Ascending aorta (tissue), 2 donors: ENCODE measurements around the gene GH2. TPM values are rescaled to one million over a fixed set of nuclear protein-coding genes. Genes with fewer than 3 reads are reported as not detected.
"Not testable (repeated sequence)": the region's sequence is repeated elsewhere in the genome, so short reads cannot be mapped to it uniquely, and the experiment has no call there.

Experiments
- DNase-seq, 2 donors: peaks; one replicate each; pipeline ENCODE4 v3.0.0-alpha.2; 2019; ENCODE audit warnings: low spot score in 2 of 2
- H3K27ac ChIP-seq, 2 donors: fragments of 200-600 bp; sonication (generic); one replicate each; pipeline ENCODE4 v1.5.1; 2016 to 2017; ENCODE audit warnings: mild to moderate bottlenecking in 1 of 2
- H3K27me3 ChIP-seq: fragments of 200-600 bp; sonication (generic); one replicate; pipeline ENCODE4 v1.5.1; 2017
- H3K36me3 ChIP-seq, 2 donors: fragments of 200-600 bp; sonication (generic); one replicate each; pipeline ENCODE4 v1.5.1; 2016
- H3K4me1 ChIP-seq, 2 donors: fragments of 200-600 bp; sonication (generic); one replicate each; pipeline ENCODE4 v1.5.1; 2016 to 2017; ENCODE audit warnings: mild to moderate bottlenecking in 1 of 2
- H3K4me3 ChIP-seq, 2 donors: fragments of 200-600 bp; sonication (generic); one replicate each; pipeline ENCODE4 v1.5.1; 2016 to 2017; ENCODE audit warnings: mild to moderate bottlenecking in 1 of 2
- H3K9me3 ChIP-seq, 2 donors: fragments of 200-600 bp; sonication (generic); one replicate each; pipeline ENCODE4 v1.5.1; 2016
- intact Hi-C: fragments of 100-400 bp; cut with DNase I; formaldehyde crosslinking; loops from one replicate; pipeline ENCODE4 v1.15.1; 2023
- total RNA-seq: library from RNA; depleted of rRNA; stranded (reverse); fragments of >200 nt; gene quantifications from one replicate; pipeline ENCODE4 v1.1.0, GENCODE V29; 2016
- TF ChIP-seq, protein P1 (sequence below), 3 experiments: fragments of 200-600 bp in 2 of 3; fragments of 450-650 bp in 1 of 3; sonication (generic) in 2 of 3; IDR thresholded peaks; one replicate each; pipeline ENCODE4 v1.5.1; 2016 to 2019; ENCODE audit warnings: antibody characterized with exemption in 3 of 3, mild to moderate bottlenecking in 1 of 3, moderate library complexity in 1 of 3

The GH2 gene
- total RNA-seq, 1 donor from 2014 or later: not detected

DNA sequence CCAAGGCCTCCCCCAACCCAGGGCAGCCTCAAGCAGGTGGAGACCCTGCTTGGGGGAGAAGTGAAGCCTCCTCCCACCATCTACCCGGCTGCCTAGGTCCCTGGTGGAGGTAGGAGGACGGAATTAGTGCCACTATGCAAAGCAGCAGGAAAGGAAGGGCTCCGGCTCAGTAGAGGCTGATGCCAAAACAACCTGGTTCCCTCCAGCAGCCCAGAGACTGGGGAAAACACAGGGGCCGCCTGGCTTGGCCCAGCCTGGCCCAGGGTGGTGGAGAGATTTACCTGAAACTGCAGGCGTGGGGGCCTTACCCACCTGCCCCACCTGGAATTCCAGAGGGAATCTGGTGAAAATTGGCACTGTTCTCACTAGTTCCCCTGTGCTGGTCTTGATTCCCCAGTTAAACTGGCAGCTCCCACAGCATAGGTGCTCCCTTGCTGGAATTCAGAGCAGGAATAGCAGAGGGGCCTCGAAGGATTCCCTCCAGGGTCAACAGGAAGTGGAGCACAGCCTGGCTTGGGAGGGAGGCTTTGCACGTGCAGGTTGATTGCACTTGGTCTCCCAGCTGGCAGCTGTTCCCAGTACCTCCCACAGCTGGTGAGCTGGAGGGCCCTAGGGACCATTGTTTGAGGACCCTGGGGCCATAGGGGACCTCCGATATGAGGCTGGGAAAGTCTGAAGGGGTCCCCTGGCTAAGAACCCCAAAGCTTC lies 45.9 kb upstream of the GH2 start:
- TF ChIP-seq, protein P1, sequence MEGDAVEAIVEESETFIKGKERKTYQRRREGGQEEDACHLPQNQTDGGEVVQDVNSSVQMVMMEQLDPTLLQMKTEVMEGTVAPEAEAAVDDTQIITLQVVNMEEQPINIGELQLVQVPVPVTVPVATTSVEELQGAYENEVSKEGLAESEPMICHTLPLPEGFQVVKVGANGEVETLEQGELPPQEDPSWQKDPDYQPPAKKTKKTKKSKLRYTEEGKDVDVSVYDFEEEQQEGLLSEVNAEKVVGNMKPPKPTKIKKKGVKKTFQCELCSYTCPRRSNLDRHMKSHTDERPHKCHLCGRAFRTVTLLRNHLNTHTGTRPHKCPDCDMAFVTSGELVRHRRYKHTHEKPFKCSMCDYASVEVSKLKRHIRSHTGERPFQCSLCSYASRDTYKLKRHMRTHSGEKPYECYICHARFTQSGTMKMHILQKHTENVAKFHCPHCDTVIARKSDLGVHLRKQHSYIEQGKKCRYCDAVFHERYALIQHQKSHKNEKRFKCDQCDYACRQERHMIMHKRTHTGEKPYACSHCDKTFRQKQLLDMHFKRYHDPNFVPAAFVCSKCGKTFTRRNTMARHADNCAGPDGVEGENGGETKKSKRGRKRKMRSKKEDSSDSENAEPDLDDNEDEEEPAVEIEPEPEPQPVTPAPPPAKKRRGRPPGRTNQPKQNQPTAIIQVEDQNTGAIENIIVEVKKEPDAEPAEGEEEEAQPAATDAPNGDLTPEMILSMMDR (IDR thresholded peaks at IDR 0.05): no peak
- DNase-seq: no peak
- Histone ChIP-seq H3K4me1 (no peaks in the 10 kb centered on the region), H3K27me3 (no peaks in the 10 kb centered on the region), H3K9me3 (no peaks in the 10 kb centered on the region), H3K4me3 (no peak overlapping the region), H3K36me3 (no peaks in the 10 kb centered on the region), H3K27ac (no peak overlapping the region)
- intact Hi-C loops: no loop called here

DNA sequence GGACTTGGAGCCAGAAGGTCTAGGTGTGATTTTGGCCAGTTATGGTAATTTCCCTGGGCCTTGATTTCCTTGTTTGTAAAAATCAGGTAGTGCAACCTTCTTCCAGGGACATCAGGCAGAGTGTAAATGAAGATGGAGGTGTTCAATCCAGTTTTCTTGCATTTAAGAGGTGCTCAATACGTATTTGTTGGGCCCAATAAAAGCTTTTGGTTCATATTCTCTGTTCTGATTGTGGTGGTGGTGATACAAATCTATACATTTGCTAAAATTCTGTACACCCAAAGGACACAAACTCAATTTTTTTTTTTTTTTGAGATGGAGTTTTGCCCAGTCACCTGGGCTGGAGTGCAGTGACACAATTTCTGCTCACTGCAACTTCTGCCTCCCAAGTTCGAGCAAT lies 44.4 kb upstream of the GH2 start:
- TF ChIP-seq, protein P1 (IDR thresholded peaks at IDR 0.05): no peak
- Histone ChIP-seq H3K27ac (no peak overlapping the region), H3K9me3 (no peaks in the 10 kb centered on the region), H3K27me3 (no peaks in the 10 kb centered on the region), H3K4me1 (no peaks in the 10 kb centered on the region), H3K4me3 (no peak overlapping the region), H3K36me3 (no peaks in the 10 kb centered on the region)
- no peak for DNase-seq
- intact Hi-C loops: no loop called here

DNA sequence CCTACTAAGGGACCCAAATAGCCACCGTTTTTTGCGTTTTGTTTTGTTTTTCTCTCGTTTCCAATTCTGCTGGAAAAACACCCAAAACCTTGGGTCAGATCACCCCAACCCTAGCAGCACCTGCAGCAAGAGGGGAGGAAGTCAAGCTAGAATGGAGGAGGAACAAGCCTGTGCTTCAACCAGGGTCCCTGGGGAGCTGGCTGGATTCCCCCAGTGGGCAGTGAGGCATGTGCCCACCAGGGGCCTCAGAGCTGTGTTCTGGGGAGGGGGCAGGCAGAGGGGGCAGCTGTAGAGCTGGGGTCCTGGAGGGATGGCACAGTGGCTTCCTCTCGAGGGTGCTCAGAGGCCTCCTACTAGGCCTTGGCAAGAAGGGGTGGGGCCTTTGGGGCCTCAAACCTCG lies 43.9 kb upstream of the GH2 start:
- intact Hi-C loops: no loop called here
- H3K27me3 ChIP-seq: no peaks in the 10 kb centered on the region
- H3K4me1 ChIP-seq: no peaks in the 10 kb centered on the region
- no peak for DNase-seq
- no peak overlapping the region for H3K4me3 ChIP-seq
- TF ChIP-seq, protein P1 (IDR thresholded peaks at IDR 0.05): no peak
- no peak overlapping the region for H3K27ac ChIP-seq
- H3K9me3 ChIP-seq: no peaks in the 10 kb centered on the region
- H3K36me3 ChIP-seq: no peaks in the 10 kb centered on the region

DNA sequence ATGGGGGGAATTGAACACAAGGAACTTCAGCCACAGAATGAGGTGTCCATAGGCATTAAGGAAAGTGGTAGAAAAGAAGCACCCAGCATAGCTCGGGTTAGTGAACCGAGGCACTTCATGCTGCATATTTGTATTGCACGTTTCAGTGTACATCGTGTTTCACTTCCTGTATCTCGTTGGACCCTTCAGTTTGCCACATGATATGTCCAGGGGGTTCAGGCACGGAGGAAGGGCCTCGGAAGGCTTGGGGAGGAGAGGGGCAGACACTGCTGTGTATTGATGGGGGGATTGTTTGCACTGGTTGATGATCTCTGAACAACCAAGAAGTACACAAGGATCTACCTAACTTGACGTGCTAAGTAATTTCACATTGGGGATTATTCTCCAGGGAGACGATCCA lies 40.7 kb upstream of the GH2 start:
- H3K4me1 ChIP-seq, H3K27me3 ChIP-seq, H3K4me3 ChIP-seq, H3K27ac ChIP-seq, H3K9me3 ChIP-seq, H3K36me3 ChIP-seq, DNase-seq, intact Hi-C loops: not testable (repeated sequence)

DNA sequence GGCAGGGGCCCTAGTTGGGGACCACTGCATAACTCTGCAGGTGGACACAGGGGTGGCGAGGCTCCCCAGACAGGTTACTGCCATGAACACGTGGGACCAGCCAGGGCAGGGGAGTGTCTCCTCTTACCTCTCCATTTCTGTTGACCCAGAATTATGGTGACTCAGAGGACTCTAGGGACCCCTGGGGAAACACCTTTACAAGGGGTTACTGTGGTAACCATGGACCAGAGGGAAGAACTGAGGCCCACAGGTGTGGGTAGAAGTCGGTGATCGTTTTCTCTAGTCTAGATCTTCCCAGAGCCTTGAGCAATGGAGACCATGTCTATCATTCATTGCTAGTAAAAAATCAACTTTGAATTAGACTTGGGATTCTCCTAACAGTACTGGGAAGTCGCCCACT lies 39.0 kb upstream of the GH2 start:
- H3K36me3 ChIP-seq, intact Hi-C loops, H3K4me1 ChIP-seq, H3K9me3 ChIP-seq, H3K4me3 ChIP-seq, H3K27me3 ChIP-seq, DNase-seq, H3K27ac ChIP-seq: not testable (repeated sequence)

DNA sequence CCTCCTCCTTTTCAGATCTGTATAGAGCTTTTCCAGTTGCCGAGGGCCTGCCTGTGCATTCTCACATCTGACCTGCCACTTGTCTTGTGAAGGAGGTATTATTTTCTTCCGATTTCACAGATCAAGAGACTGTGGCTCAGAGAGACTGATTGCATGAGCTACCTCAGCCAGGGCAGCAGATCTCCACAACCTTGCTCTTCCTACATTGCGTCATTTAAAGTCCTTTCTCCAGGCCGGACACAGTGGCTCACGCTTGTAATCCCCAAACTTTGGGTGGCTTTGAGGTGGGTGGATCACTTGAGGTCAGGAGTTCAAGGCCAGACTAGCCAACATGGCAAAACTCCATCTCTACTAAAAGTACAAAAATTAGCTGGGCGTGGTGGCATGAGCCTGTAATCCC lies 38.3 kb upstream of the GH2 start:
- H3K4me1 ChIP-seq, intact Hi-C loops, H3K27me3 ChIP-seq, H3K36me3 ChIP-seq, H3K27ac ChIP-seq, DNase-seq, H3K9me3 ChIP-seq, H3K4me3 ChIP-seq: not testable (repeated sequence)

DNA sequence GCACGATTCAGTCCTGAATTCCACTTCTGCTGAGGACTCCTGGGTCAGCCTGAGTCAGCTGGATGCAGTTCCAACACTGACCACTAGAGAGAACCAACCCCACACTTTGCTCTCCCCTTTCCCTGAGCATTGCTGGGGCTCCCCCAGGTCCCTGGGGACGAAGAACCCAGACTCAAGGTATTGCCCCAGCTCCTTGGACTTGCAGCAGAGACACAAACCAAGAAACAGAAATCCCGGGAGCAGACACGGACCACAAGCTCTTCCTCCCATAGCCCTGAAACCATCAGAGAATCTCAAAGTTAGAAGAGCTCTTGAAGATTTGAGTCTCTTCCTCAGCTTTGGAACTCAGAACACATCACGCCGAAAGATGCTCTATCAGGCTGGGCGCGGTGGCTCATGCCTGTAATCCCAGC lies 37.6 kb upstream of the GH2 start:
- TF ChIP-seq, protein P1 (IDR thresholded peaks at IDR 0.05): peak; percentile 87 to 95 (median 91)
- no peaks in the 10 kb centered on the region for H3K36me3 ChIP-seq
- no peak overlapping the region for H3K4me3 ChIP-seq
- H3K9me3 ChIP-seq: no peaks in the 10 kb centered on the region
- H3K27ac ChIP-seq: no peak overlapping the region
- intact Hi-C loops: loop anchor here (2.0 kb wide), 2 partner anchors 105 to 213 kb away; no protein-coding TSS in a partner anchor
- peak in 1 of 2 donors; percentile 73 for DNase-seq
- no peaks in the 10 kb centered on the region for H3K27me3 ChIP-seq
- no peaks in the 10 kb centered on the region for H3K4me1 ChIP-seq

DNA sequence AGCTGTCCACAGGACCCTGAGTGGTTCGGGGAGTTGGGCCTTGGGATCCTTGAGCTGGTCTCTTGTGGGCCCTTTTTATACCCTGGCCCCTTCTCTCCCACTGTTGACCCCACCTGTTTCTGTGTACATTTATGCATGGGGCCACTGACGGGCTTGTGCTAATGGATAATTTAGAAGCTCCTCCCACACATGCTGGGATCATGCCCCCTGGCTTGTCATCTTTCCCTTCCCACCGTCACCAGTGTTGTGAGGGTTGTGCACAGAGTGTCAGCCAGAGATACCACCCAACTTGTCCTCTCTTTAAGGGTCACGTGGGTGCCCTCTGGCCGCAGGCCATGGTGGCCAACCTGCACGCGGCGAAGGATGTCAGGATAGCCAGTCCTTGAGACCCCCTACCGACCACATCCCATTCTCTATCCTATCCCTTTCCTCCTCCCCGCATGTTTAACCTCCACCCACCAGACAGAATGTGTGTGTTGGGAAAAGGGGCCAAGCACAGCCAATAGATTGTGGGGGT lies 37.1 kb upstream of the GH2 start, which contains the start of gene GH1:
TSS of gene GH1 (minus strand) at position 51 of the 517 bp plus-strand sequence. CDS start 63 bp downstream, outside the sequence.
- H3K9me3 ChIP-seq, H3K36me3 ChIP-seq, H3K4me3 ChIP-seq, H3K27me3 ChIP-seq, H3K27ac ChIP-seq, H3K4me1 ChIP-seq, DNase-seq: not testable (repeated sequence)
- intact Hi-C loops: loop anchor here (2.0 kb wide), 2 partner anchors 106 to 214 kb away; no protein-coding TSS in a partner anchor
